GM19468 (cell line): Measurements from ENCODE around the gene LOC101059915.

Experiments
- ATAC-seq: cut with Tn5 transposase; IDR thresholded peaks from one replicate; pipeline ENCODE4 v1.9.1; 2021; ENCODE audit warnings: mild to moderate bottlenecking, moderate library complexity, moderate number of reproducible peaks; ENCODE audit not compliant: unreplicated experiment; ENCODE audit errors: extremely low read depth

Gene LOC101059915

DNA sequence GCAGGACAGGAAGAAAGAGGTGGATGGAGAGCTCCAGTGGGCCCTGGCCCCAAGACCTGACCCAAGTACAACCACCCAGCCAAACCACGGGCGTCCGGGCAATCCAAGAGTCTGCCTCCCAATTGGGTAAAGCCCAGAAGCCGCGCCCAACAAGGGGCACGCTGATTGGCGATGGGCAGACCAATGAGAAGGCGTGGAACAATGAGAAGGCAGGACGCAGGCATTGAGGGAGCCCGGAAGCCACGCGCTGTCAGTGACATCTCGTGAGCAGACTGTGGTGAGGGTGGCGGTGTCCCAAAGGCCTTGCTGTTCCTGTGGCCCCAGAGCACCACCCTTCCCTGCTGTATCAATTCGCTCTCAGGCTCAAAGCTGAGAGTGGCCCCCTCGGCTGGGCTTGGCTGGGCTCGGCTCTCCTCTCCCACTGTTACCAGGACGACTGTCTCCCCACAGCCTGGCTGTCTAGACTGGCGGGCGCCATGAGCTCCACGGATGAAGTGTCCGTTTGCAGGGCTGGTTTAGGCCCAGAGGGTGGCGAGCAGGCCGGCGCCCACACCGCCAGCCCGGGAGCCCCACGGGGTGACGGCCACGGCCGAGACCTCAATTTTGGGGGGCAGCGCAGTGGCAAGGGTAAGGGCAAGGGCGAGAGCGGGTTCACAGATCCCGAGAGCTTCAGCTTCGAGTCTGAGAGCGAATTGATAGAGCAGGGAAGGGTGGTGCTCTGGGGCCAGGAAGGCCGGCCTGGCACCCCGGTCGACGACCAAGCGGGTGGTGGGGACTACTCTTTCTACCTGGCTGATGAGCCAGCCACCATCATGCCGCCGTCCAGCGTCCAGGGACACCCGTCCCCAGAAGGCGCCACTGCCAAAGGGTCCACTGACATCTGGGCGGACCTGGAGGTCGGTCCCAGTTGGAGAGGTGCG is at the start of gene LOC101059915:
TSS of gene LOC101059915 (plus strand) at position 219 of the 920 bp plus-strand sequence.
- ATAC-seq, result no peak

- ATAC-seq, result no peak
Observed at GRCh38 chrX:71617742-71618141, 49.6 kb upstream of the LOC101059915 start.

- peak; percentile 51 for ATAC-seq
Observed at GRCh38 chrX:71618303-71618721, 49.0 kb upstream of the LOC101059915 start, which contains the start of gene CXCR3. Gene CXCR3, minus strand, starts transcription at chrX:71618511. Its CDS starts 62 bp downstream, at chrX:71618449.

DNA sequence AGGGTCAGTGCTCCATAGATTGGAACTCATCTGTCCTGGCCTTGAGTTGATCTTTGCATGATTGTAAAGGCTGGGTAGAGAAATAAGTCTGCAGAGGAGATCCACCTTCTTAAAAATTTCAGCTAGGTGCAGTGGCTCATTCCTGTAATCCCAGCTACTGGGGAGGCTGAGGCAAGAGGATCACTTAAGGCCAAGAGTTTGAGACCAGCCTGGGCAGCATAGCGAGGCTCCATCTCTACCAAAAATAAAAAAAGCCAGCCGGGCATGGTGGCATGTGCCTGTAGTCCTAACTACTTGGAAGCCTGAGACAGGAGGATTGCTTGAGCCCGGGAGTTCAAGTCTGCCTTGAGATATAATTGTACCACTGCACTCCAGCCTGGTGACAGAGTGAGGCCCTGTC is 48.6 kb upstream of the LOC101059915 start:
- no peak for ATAC-seq

- no peak for ATAC-seq
Observed at GRCh38 chrX:71619193-71619592, 48.2 kb upstream of the LOC101059915 start.

GRCh38 chrX:71619986-71620385 is 47.4 kb upstream of the LOC101059915 start:
- ATAC-seq, result no peak

- ATAC-seq, result no peak
Observed at GRCh38 chrX:71621603-71622002, 45.7 kb upstream of the LOC101059915 start.

DNA sequence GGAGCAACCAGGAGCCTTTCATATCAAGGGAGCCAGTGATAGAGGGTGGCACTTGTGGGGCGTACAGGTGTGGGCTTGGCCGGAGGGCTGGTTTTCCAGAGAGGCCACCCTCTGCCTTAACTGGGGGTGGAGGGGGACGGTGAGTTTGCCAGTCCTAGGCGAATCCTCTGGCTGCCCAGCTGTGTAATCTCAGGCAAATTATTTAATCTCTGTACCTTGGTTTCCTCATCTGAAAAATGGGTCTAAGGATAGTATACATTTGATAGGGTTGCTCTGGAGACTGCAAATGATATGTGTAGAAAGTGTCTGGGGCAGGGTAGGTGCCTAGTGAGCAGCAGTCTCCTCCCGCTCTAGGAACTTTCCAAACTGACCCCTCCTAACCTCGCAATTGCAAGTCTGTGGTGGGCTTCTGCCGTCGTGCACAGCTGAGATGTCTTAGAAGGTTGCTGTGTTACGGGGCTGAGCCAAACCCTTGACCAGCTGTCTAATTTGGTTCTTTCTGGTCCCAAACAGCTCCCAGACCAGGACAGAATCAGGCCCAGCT is 45.2 kb upstream of the LOC101059915 start:
- ATAC-seq, result no peak

DNA sequence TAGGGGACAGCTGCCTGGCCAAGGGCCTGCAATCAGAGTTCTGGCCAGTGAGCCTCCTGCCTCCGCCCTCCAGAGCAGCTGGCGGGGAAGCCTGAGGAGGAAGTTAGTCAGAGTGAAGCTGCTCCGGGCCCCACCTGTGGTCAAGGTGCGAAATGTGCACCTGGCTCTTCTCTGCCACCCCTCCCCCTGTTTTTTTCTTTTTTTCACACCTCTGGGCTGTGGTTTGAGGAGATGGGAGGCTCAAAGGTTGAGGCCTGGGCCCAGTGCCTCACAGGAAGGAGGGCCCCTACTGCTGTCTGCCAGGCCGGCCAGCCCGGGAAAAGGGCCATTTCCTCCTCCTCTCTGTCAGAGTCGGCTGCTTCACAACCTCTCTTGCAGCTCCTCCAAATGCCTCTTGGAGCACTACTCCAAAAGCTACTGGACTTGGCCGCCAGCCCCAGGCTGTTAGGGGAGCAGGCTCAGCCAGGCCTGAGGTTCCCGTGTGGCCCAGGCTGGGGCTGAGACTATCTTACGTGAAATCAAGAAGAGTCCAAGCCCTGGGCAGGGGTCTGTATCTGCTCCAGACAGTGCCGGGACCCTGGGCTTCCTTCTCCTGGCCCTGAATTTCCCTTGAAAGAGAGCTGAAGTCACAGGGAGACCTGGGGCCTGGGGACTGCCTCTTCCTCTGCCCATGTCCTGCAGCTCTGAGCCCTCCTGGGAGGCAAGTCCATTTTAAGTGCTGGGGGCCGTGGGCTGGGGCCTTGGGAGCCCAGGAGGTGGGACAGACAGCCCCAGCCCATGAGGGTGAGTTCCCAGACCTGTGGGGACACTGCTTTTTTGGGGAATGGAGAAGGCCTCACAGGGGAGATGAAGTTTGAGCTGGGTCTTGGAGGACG is 44.5 kb upstream of the LOC101059915 start:
- peak; percentile 22 for ATAC-seq

DNA sequence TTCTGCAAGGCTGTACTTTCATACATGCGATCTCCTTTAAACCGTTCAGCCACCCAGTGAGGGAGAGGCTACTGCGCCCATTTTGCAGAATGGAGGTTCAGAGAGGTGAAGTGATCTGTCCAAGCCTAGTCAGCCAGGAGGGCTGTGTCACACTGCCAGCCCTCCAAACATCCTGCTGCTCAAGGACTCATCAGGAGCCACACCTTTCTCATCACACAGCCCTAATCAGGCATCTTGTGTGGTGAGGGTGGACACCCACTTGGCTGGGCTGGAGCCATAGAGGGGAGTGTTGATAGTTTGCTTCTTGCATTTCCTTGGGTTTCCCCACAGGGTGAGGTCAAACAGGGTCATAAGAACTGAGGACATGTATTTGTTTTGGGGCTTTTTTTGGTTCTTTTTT is 43.6 kb upstream of the LOC101059915 start:
- no peak for ATAC-seq

GRCh38 chrX:71625471-71625870 is 41.9 kb upstream of the LOC101059915 start:
- no peak for ATAC-seq

DNA sequence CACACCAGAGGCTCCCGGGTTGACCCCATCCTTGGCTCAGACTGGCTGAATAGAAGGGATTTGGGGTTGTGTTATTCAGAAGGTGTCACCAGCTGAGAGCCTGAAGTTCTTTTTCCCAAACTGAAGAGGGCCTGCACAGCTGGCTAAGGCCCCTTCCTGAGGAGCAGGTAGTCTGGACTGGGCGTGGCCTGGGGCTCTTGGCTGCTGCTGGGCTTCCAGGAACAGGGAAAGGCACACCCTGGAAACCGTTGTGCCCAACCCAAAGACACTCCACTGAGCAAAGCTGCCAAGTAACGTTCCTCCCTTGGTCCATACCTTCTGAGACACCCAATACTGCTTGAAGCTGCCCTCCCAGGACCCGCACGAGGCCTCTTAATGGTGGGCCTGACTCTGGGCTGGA is 40.8 kb upstream of the LOC101059915 start:
- no peak for ATAC-seq

GRCh38 chrX:71627588-71628404 is 39.5 kb upstream of the LOC101059915 start:
- ATAC-seq, result no peak

GRCh38 chrX:71629467-71629866 is 37.9 kb upstream of the LOC101059915 start:
- peak; percentile 63 for ATAC-seq

DNA sequence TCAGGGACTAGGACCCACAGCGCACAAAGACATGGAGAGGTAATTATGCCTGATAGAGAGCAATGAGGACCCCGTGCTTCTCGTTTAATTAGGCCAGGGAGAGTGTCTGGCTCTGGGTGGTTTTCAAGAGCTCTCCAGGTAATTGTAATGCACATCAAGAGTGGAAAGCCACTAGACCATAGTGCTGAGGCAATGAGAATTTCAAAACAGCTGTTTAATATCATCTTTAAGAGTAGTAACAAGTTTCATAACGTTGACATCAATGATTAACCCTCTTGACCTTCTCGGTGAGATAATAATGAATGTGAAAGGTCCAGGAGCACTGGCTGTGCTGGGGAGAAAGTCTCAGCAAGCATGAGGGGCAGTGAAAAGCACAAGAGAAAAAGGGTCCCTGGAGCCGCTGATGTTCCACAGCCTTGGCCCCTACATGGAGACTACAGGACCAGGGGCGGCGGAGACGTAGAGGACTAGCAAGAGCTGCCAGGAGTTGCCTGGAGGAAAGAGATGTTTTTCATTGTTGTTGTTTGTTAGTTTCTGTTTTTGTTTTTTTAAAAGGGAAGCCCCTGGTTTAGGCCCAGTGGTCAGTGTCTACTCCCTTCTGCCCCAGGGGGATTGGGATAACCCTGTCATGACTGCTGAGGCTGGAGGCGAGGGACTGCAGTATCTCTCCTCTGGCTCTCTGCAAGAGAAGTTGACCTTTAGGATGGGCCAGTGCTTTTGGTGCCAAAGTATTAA is 34.3 kb upstream of the LOC101059915 start:
- ATAC-seq, result peak; percentile 20

DNA sequence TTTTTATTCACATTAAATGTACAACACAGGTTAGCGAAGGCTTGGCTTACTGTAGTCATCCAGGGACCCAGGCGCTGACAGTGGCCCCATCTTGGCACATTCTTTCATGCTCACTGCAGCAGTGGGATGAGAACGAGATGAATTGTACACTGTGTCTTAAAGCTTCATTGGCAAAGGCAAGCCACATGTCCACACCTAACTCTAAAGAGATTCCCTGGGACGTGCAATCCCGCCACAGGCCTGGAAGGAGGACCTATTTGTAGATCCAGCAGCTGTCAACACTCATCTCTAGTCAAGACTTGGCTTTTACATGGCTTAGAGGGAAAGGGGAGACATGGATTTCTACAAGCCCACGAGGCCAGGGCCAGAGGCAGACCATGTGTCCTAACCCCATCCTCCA is 33.0 kb upstream of the LOC101059915 start:
- no peak for ATAC-seq

- ATAC-seq, result no peak
Observed at GRCh38 chrX:71636438-71637252, 30.7 kb upstream of the LOC101059915 start.

GRCh38 chrX:71637253-71637618 is 30.1 kb upstream of the LOC101059915 start:
- no peak for ATAC-seq
